Measurements from ENCODE around the gene MAGEA11. TPM values are rescaled to one million over a fixed set of nuclear protein-coding genes. Genes with fewer than 3 reads are reported as not detected.

Gene MAGEA11
- total and polyA plus RNA-seq, 4 donors, result not detected

Small RNAs within 50 kb of the gene (small RNA-seq; reads per million reads assigned to genes)
- not detected for gene AC244098.1 (ENCODE audit: low replicate concordance)
- not detected for gene AC244098.2 (ENCODE audit: low replicate concordance)
- gene AC244098.3 (ENCODE audit: low replicate concordance), result not detected

Other genes starting within 250 kb of the MAGEA11 start
- 100 to 1,000 TPM in 1 of 2 donors, 10 to 100 TPM in 1; 39.8 to 100 TPM for gene IDS, start 206.8 kb upstream of the MAGEA11 start, total RNA-seq
- gene IDS, start 206.8 kb upstream of the MAGEA11 start, polyA plus RNA-seq, result 10 to 100 TPM; 32.0 to 58.6 TPM
- 10 to 100 TPM; 11.5 to 19.3 TPM for gene EOLA1, start 171.0 kb upstream of the MAGEA11 start, total RNA-seq
- 10 to 100 TPM; 17.7 to 19.9 TPM for gene EOLA1, start 171.0 kb upstream of the MAGEA11 start, polyA plus RNA-seq
- not detected for gene HSFX3, start 162.1 kb upstream of the MAGEA11 start, total RNA-seq
- not detected for gene HSFX3, start 162.1 kb upstream of the MAGEA11 start, polyA plus RNA-seq
- gene MAGEA9B, start 124.6 kb upstream of the MAGEA11 start, total RNA-seq, result not detected
- not detected for gene MAGEA9B, start 124.6 kb upstream of the MAGEA11 start, polyA plus RNA-seq
- under 1 TPM in 1 of 2 donors, not detected in 1; 0.31 TPM for gene HSFX2, start 116.7 kb upstream of the MAGEA11 start, total RNA-seq
- under 1 TPM; 0.41 to 0.61 TPM for gene HSFX2, start 116.7 kb upstream of the MAGEA11 start, polyA plus RNA-seq
- gene TMEM185A, start 80.3 kb upstream of the MAGEA11 start, total RNA-seq, result 10 to 100 TPM; 16.6 to 23.8 TPM
- 10 to 100 TPM in 1 of 2 donors, 1 to 10 TPM in 1; 8.7 to 11.3 TPM for gene TMEM185A, start 80.3 kb upstream of the MAGEA11 start, polyA plus RNA-seq
- gene HSFX1, start 62.0 kb downstream of the MAGEA11 start, total RNA-seq, result 1 to 10 TPM in 1 of 2 donors, under 1 TPM in 1; 0.97 to 1.6 TPM
- under 1 TPM; 0.26 to 0.51 TPM for gene HSFX1, start 62.0 kb downstream of the MAGEA11 start, polyA plus RNA-seq
- gene MAGEA9, start 69.9 kb downstream of the MAGEA11 start, total RNA-seq, result not detected
- not detected for gene MAGEA9, start 69.9 kb downstream of the MAGEA11 start, polyA plus RNA-seq
- not detected for gene MAGEA8, start 169.1 kb downstream of the MAGEA11 start, total RNA-seq
- gene MAGEA8, start 169.1 kb downstream of the MAGEA11 start, polyA plus RNA-seq, result not detected
- not detected for gene HSFX4, start 217.5 kb downstream of the MAGEA11 start, total RNA-seq
- under 1 TPM in 1 of 2 donors, not detected in 1; 0.03 TPM for gene HSFX4, start 217.5 kb downstream of the MAGEA11 start, polyA plus RNA-seq
- 10 to 100 TPM; 21.0 to 35.7 TPM for gene EOLA2, start 226.4 kb downstream of the MAGEA11 start, total RNA-seq
- gene EOLA2, start 226.4 kb downstream of the MAGEA11 start, polyA plus RNA-seq, result 10 to 100 TPM; 20.7 to 31.2 TPM